Activated CD8-positive, alpha-beta memory T cell treated with anti-CD3 and anti-CD28 coated beads for 24 hours (primary cell): ENCODE data around the gene PDLIM4.

Source experiments
- DNase-seq: peaks from one replicate; pipeline ENCODE4 v3.0.0-alpha.2; 2020

The PDLIM4 gene

GRCh38 chr5:132313961-132314432 is 56.5 kb downstream of the PDLIM4 start:
- no peak for DNase-seq

- DNase-seq = no peak
Observed at GRCh38 chr5:132315529-132316067, 58.1 kb downstream of the PDLIM4 start.

GRCh38 chr5:132319975-132320374 is 62.5 kb downstream of the PDLIM4 start:
- no peak for DNase-seq

- DNase-seq = no peak
Observed at GRCh38 chr5:132321109-132321721, 63.7 kb downstream of the PDLIM4 start.

- DNase-seq = no peak
Observed at GRCh38 chr5:132322266-132322665, 64.8 kb downstream of the PDLIM4 start.
